Vagina (tissue), 2 donors: ENCODE data around the gene ARGLU1. TPM values are rescaled to one million over a fixed set of nuclear protein-coding genes. Genes with fewer than 3 reads are reported as not detected.

Source experiments
- DNase-seq, 2 donors: peaks; one replicate each; pipeline ENCODE4 v3.0.0-alpha.2; 2017; ENCODE audit errors: extremely low spot score in 2 of 2
- H3K27ac ChIP-seq: fragments of 200-600 bp; sonication (generic); one replicate; pipeline ENCODE4 v1.5.1; 2019
- H3K27me3 ChIP-seq: fragments of 200-600 bp; sonication (generic); one replicate; pipeline ENCODE4 v1.5.1; 2019
- H3K36me3 ChIP-seq, 2 donors: fragments of 200-600 bp; sonication (generic); one replicate each; pipeline ENCODE4 v1.5.1; 2017 to 2019
- H3K4me1 ChIP-seq: fragments of 200-600 bp; sonication (generic); one replicate; pipeline ENCODE4 v1.5.1; 2019
- H3K4me3 ChIP-seq, 2 donors: fragments of 200-600 bp; sonication (generic); 1 replicate in 1 of 2; 2 replicates in 1 of 2; pipeline ENCODE4 v1.5.1; 2016 to 2019
- H3K9me3 ChIP-seq: fragments of 200-600 bp; sonication (generic); one replicate; pipeline ENCODE4 v1.5.1; 2019
- CTCF ChIP-seq, 3 experiments: fragments of 450-650 bp in 2 of 3; fragments of 200-600 bp in 1 of 3; sonication (generic) in 1 of 3; IDR thresholded peaks; one replicate each; pipeline ENCODE4 v1.5.1; 2017 to 2019; ENCODE audit warnings: antibody characterized with exemption in 3 of 3, mild to moderate bottlenecking in 2 of 3, moderate library complexity in 2 of 3
- POLR2A ChIP-seq, 2 donors: fragments of 450-650 bp; IDR thresholded peaks; one replicate each; pipeline ENCODE4 v1.6.1; 2017; ENCODE audit warnings: antibody characterized with exemption in 2 of 2, mild to moderate bottlenecking in 2 of 2, moderate library complexity in 2 of 2
- POLR2AphosphoS5 ChIP-seq, 2 donors: sonication (generic); formaldehyde crosslinking; IDR thresholded peaks; one replicate each; pipeline ENCODE4 v1.9.0; 2017; ENCODE audit warnings: antibody characterized with exemption in 2 of 2, mild to moderate bottlenecking in 2 of 2, low read depth in 1 of 2; ENCODE audit not compliant: insufficient read depth in 1 of 2
- intact Hi-C: fragments of 100-400 bp; cut with DNase I; formaldehyde crosslinking; loops from one replicate; pipeline ENCODE4 v1.15.1; 2023
- total RNA-seq: library from RNA; depleted of rRNA; stranded (reverse); fragments of >200 nt; gene quantifications from one replicate; pipeline ENCODE4 v1.2.3, GENCODE V29; 2016

ARGLU1 gene
- total RNA-seq, 1 donor from 2014 or later = 88.9 TPM

- peak overlapping the region; percentile 74 for H3K27ac ChIP-seq
- TF ChIP-seq POLR2A (IDR thresholded peaks at IDR 0.05) = no peak
- no peak for TF ChIP-seq CTCF (IDR thresholded peaks at IDR 0.05)
- intact Hi-C loops = no loop called here
These were observed 5.9 kb upstream of the ARGLU1 start for GRCh38 chr13:106573868-106574267.

GRCh38 chr13:106573284-106573846, 5.4 kb upstream of the ARGLU1 start:
- no peaks in the 10 kb centered on the region for H3K27me3 ChIP-seq
- H3K4me3 ChIP-seq = peak overlapping the region in 1 of 2 donors; percentile 3
- H3K4me1 ChIP-seq = peaks cover 13% of the 10 kb centered on the region
- intact Hi-C loops = no loop called here
- DNase-seq = no peak
- no peaks in the 10 kb centered on the region for H3K9me3 ChIP-seq
- H3K27ac ChIP-seq = peak overlapping the region; percentile 74
- no peaks in the 10 kb centered on the region for H3K36me3 ChIP-seq
- TF ChIP-seq POLR2A (IDR thresholded peaks at IDR 0.05) (no peak), CTCF (IDR thresholded peaks at IDR 0.05) (no peak), POLR2AphosphoS5 (IDR thresholded peaks at IDR 0.05; ENCODE audit: insufficient read depth in 1 of 2, low read depth in 1 of 2) (peak in 1 of 2 donors; percentile 39)

More at GRCh38 chr13:106573868-106574267, 5.9 kb upstream of the ARGLU1 start:
- no peaks in the 10 kb centered on the region for H3K9me3 ChIP-seq
- DNase-seq = no peak
- H3K27me3 ChIP-seq = no peaks in the 10 kb centered on the region
- H3K36me3 ChIP-seq = no peaks in the 10 kb centered on the region
- peak overlapping the region in 1 of 2 donors; percentile 3 for H3K4me3 ChIP-seq
- peaks cover 10% of the 10 kb centered on the region for H3K4me1 ChIP-seq

DNA sequence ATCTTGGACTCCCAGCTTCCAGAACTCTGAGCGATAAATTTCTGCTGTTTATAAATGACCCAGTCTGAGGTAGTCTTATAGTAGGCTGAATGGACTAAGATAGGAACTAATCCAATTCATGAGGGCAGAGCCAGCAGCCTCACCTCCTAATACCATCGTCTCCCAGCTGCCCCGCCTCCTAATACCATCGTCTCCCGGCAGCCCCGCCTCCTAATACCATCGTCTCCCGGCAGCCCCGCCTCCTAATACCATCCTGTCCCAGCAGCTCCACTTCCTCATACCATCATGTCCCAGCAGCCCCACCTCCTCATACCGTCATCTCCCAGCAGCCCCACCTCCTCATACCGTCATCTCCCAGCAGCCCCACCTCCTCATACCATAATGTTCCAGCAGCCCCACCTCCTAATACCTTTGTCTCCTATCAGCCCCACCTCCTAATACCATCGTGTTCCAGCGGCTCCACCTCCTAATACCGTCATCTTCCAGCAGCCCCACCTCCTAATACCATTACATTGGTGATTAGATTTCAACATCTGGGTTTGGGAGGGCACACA, 2.4 kb upstream of the ARGLU1 start:
- Histone ChIP-seq H3K36me3 (no peaks in the 10 kb centered on the region), H3K27me3 (no peaks in the 10 kb centered on the region), H3K27ac (peak overlapping the region; percentile 5), H3K4me1 (peaks cover 30% of the 10 kb centered on the region), H3K4me3 (no peak overlapping the region), H3K9me3 (no peaks in the 10 kb centered on the region)
- no peak for DNase-seq
- intact Hi-C loops = no loop called here
- no peak for TF ChIP-seq POLR2AphosphoS5 (IDR thresholded peaks at IDR 0.05; ENCODE audit: insufficient read depth in 1 of 2, low read depth in 1 of 2)
- no peak for TF ChIP-seq CTCF (IDR thresholded peaks at IDR 0.05)
- TF ChIP-seq POLR2A (IDR thresholded peaks at IDR 0.05) = no peak

DNA sequence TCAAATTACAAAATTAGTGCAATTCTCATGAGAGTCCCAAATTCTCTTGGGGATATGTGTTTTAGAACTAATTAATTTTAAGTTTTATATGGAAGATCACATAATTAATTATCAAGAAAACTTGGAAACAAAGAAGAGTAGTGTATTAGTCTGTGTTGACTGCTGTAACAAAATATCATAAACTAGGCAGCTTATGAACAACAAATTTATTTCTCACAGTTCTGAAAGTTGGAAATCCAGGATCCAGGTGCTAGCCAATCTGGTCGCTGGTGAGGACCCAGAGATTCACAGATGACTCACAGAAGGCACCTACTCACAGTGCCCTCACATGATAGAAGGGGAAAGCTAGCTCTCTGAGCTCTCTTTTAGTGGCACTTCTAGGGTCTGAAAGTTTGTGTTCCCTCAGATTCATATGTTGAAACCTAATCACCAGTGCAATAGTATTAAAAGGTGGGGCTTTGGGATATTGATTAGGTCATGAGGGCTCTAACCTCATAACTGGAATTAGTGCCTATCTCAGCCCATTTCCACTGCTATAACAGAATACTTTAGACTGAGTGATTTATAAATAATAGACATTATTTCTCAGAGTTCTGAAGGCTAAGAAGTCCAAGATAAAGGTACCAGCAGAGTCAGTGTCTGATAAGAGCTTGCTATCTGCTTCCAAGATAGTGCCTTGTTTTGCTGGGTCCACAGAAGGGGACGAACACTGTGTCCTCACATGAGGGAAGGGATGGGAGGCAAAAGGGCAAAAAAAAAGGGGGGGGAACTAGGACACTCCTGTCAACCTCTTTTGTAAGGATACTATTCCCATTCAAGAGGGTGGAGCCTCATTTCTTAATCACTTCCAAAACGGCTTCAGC, 1.5 kb upstream of the ARGLU1 start:
- intact Hi-C loops = no loop called here
- Histone ChIP-seq H3K4me3 (no peak overlapping the region), H3K9me3 (no peaks in the 10 kb centered on the region), H3K4me1 (peaks cover 39% of the 10 kb centered on the region), H3K36me3 (no peaks in the 10 kb centered on the region), H3K27ac (peak overlapping the region; percentile 5), H3K27me3 (no peaks in the 10 kb centered on the region)
- no peak for DNase-seq
- TF ChIP-seq POLR2A (IDR thresholded peaks at IDR 0.05) = no peak
- no peak for TF ChIP-seq POLR2AphosphoS5 (IDR thresholded peaks at IDR 0.05; ENCODE audit: insufficient read depth in 1 of 2, low read depth in 1 of 2)
- TF ChIP-seq CTCF (IDR thresholded peaks at IDR 0.05) = no peak
